ENCODE results near the gene CLDN24. TPM values are rescaled to one million over a fixed set of nuclear protein-coding genes. Genes with fewer than 3 reads are reported as not detected.

CLDN24 gene
- total RNA-seq, 1 donor from 2014 or later: not detected

DNA sequence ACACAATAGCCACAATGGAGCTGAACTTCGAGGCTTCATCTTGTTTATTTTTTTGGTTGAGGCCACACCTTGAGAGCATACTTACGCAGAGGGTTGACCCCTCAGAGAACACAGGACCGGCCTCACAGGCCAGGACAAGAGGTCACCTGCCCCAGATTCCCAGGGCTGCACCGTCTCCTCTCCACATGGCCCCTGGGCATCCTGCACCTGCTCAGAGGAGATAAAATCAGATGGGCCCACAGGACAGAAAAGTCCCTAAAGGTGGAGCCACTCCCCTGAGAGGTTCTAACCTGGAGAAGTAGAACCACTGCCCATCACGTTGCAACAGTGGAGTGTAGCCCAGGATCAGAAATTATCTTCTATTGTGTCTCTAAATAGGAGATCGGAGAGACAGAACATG, 1.1 kb upstream of the CLDN24 start:
- no peak overlapping the region for H3K9ac ChIP-seq
- H3K27me3 ChIP-seq: no peaks in the 10 kb centered on the region
- H3K4me1 ChIP-seq: peaks cover 14% of the 10 kb centered on the region
- no peak overlapping the region for H3K27ac ChIP-seq
- no peaks in the 10 kb centered on the region for H3K79me2 ChIP-seq (ENCODE audit: low read depth)
- H3F3A ChIP-seq (ENCODE audit: low read depth): peaks cover 9% of the 10 kb centered on the region
- Mint-ChIP-seq H3K9me3 (peaks cover 5% of the 10 kb centered on the region), H3K27me3 (ENCODE audit: insufficient read depth, low read depth) (peaks cover 5% of the 10 kb centered on the region), H3K36me3 (peaks cover 8% of the 10 kb centered on the region), H3K27ac (no peak overlapping the region), H3K4me1 (no peaks in the 10 kb centered on the region), H3K4me3 (no peak overlapping the region)
- no peak overlapping the region for H2AFZ ChIP-seq (replicated peaks)
- TF ChIP-seq EZH2 (IDR thresholded peaks at IDR 0.05) (no peak), EZH2phosphoT487 (IDR thresholded peaks at IDR 0.05) (no peak)
- TF ChIP-seq, protein P1, sequence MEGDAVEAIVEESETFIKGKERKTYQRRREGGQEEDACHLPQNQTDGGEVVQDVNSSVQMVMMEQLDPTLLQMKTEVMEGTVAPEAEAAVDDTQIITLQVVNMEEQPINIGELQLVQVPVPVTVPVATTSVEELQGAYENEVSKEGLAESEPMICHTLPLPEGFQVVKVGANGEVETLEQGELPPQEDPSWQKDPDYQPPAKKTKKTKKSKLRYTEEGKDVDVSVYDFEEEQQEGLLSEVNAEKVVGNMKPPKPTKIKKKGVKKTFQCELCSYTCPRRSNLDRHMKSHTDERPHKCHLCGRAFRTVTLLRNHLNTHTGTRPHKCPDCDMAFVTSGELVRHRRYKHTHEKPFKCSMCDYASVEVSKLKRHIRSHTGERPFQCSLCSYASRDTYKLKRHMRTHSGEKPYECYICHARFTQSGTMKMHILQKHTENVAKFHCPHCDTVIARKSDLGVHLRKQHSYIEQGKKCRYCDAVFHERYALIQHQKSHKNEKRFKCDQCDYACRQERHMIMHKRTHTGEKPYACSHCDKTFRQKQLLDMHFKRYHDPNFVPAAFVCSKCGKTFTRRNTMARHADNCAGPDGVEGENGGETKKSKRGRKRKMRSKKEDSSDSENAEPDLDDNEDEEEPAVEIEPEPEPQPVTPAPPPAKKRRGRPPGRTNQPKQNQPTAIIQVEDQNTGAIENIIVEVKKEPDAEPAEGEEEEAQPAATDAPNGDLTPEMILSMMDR (IDR thresholded peaks at IDR 0.05): no peak
- no peaks in the 10 kb centered on the region for H3K9me3 ChIP-seq (ENCODE audit: low read depth)
- no peaks in the 10 kb centered on the region for H3K36me3 ChIP-seq
- DNase-seq (ENCODE audit: low spot score): no peak
- no peak overlapping the region for H3K4me3 ChIP-seq
- H4K20me1 ChIP-seq (ENCODE audit: low read depth): no peaks in the 10 kb centered on the region
- H3K4me2 ChIP-seq: no peak overlapping the region

- H3K36me3 Mint-ChIP-seq: peaks cover 9% of the 10 kb centered on the region
These were observed 710 bp downstream of the CLDN24 start for GRCh38 chr4:183321516-183321915.

DNA sequence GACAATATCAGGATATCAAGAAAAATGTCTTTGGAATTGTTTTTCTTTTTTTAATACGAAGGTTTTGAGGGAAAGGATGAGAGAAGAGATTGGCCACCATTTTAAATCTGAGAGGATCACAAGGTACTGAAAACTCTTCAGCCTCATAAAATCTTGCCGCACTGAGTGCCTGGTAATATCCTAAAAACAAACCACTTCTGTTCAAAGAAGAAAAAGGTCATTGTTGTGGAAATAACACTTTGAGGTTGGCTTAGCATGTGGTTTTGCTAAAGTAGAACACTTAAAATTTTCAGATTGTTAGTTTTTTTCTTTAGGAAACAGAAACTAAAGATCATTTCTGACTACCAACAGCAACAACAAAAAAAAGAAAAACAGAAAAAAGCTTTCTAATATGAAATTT, 1.1 kb downstream of the CLDN24 start:
- H3K27ac ChIP-seq: no peak overlapping the region
- Mint-ChIP-seq H3K27me3 (ENCODE audit: insufficient read depth, low read depth) (peaks cover 5% of the 10 kb centered on the region), H3K9me3 (peaks cover 4% of the 10 kb centered on the region), H3K27ac (no peak overlapping the region), H3K4me1 (no peaks in the 10 kb centered on the region), H3K36me3 (peaks cover 9% of the 10 kb centered on the region), H3K4me3 (no peak overlapping the region)
- no peak for TF ChIP-seq EZH2phosphoT487 (IDR thresholded peaks at IDR 0.05)
- TF ChIP-seq, protein P1 (IDR thresholded peaks at IDR 0.05): no peak
- TF ChIP-seq EZH2 (IDR thresholded peaks at IDR 0.05): no peak
- H3K4me1 ChIP-seq: peaks cover 14% of the 10 kb centered on the region
- no peak overlapping the region for H3K4me3 ChIP-seq
- H2AFZ ChIP-seq (replicated peaks): no peak overlapping the region
- H3K36me3 ChIP-seq: no peaks in the 10 kb centered on the region
- no peaks in the 10 kb centered on the region for H3K27me3 ChIP-seq
- DNase-seq (ENCODE audit: low spot score): no peak
- H3K9me3 ChIP-seq (ENCODE audit: low read depth): no peaks in the 10 kb centered on the region
- H3F3A ChIP-seq (ENCODE audit: low read depth): peaks cover 9% of the 10 kb centered on the region
- H4K20me1 ChIP-seq (ENCODE audit: low read depth): no peaks in the 10 kb centered on the region
- no peak overlapping the region for H3K4me2 ChIP-seq
- H3K9ac ChIP-seq: no peak overlapping the region
- no peaks in the 10 kb centered on the region for H3K79me2 ChIP-seq (ENCODE audit: low read depth)

More at GRCh38 chr4:183321516-183321915, 710 bp downstream of the CLDN24 start:
- Histone ChIP-seq H4K20me1 (ENCODE audit: low read depth) (no peaks in the 10 kb centered on the region), H3K4me2 (no peak overlapping the region), H3K36me3 (no peaks in the 10 kb centered on the region), H3K9me3 (ENCODE audit: low read depth) (no peaks in the 10 kb centered on the region), H2AFZ (replicated peaks) (no peak overlapping the region), H3F3A (ENCODE audit: low read depth) (peaks cover 9% of the 10 kb centered on the region), H3K79me2 (ENCODE audit: low read depth) (no peaks in the 10 kb centered on the region), H3K27me3 (no peaks in the 10 kb centered on the region), H3K4me1 (peaks cover 14% of the 10 kb centered on the region), H3K27ac (no peak overlapping the region), H3K9ac (no peak overlapping the region), H3K4me3 (no peak overlapping the region)
- no peak for DNase-seq (ENCODE audit: low spot score)
- Mint-ChIP-seq H3K27me3 (ENCODE audit: insufficient read depth, low read depth) (peaks cover 5% of the 10 kb centered on the region), H3K27ac (no peak overlapping the region), H3K9me3 (peaks cover 5% of the 10 kb centered on the region), H3K4me3 (no peak overlapping the region), H3K4me1 (no peaks in the 10 kb centered on the region)
- TF ChIP-seq EZH2phosphoT487 (IDR thresholded peaks at IDR 0.05): no peak
- TF ChIP-seq EZH2 (IDR thresholded peaks at IDR 0.05): no peak
- TF ChIP-seq, protein P1 (IDR thresholded peaks at IDR 0.05): no peak
